Activated naive CD4-positive, alpha-beta T cell treated with anti-CD3 and anti-CD28 coated beads, Interleukin-2, amount 10 ng/mL, durations not matched to agents 7 days and 5 days (primary cell): Measurements from ENCODE around the gene CLEC19A.
"Not testable (repeated sequence)": the region's sequence is repeated elsewhere in the genome, so short reads cannot be mapped to it uniquely, and the experiment has no call there.

Experiments used
- CTCF ChIA-PET: fragments of 350-600 bp; sonication (Branson Sonifier 250); formaldehyde crosslinking; loops from one replicate; lab custom pipeline; 2021; ENCODE audit warnings: antibody characterized with exemption; lab: Charles Lee
- DNase-seq: peaks from one replicate; pipeline ENCODE4 v3.0.0-alpha.2; 2020
- H3K27ac Mint-ChIP-seq: one replicate; pipeline ENCODE4 v1.8.0; 2021; ENCODE audit warnings: mild to moderate bottlenecking, moderate library complexity, mixed read lengths
- H3K27me3 Mint-ChIP-seq: one replicate; pipeline ENCODE4 v1.8.0; 2021; ENCODE audit warnings: mild to moderate bottlenecking, mixed read lengths
- H3K36me3 Mint-ChIP-seq: one replicate; pipeline ENCODE4 v1.8.0; 2021; ENCODE audit warnings: mixed read lengths
- H3K4me1 Mint-ChIP-seq: one replicate; pipeline ENCODE4 v1.8.0; 2021; ENCODE audit warnings: mixed read lengths
- H3K4me3 Mint-ChIP-seq: one replicate; pipeline ENCODE4 v1.8.0; 2021; ENCODE audit warnings: mild to moderate bottlenecking, moderate library complexity, mixed read lengths
- H3K9me3 Mint-ChIP-seq: one replicate; pipeline ENCODE4 v1.8.0; 2021; ENCODE audit warnings: mixed read lengths

CLEC19A gene

GRCh38 chr16:19321186-19321585 lies 35.7 kb downstream of the CLEC19A start:
- H3K36me3 Mint-ChIP-seq, DNase-seq, H3K4me3 Mint-ChIP-seq, H3K27me3 Mint-ChIP-seq, H3K27ac Mint-ChIP-seq, H3K4me1 Mint-ChIP-seq, CTCF ChIA-PET, H3K9me3 Mint-ChIP-seq: not testable (repeated sequence)

GRCh38 chr16:19323596-19323995 lies 38.1 kb downstream of the CLEC19A start:
- Mint-ChIP-seq H3K4me3 (no peak overlapping the region), H3K4me1 (no peaks in the 10 kb centered on the region), H3K27me3 (peaks cover 5% of the 10 kb centered on the region), H3K36me3 (no peaks in the 10 kb centered on the region), H3K9me3 (no peaks in the 10 kb centered on the region), H3K27ac (no peak overlapping the region)
- DNase-seq: no peak
- CTCF ChIA-PET: no interaction called here

GRCh38 chr16:19328364-19328763 lies 42.8 kb downstream of the CLEC19A start:
- H3K27ac Mint-ChIP-seq: no peak overlapping the region
- no peaks in the 10 kb centered on the region for H3K27me3 Mint-ChIP-seq
- no peak for DNase-seq
- peaks cover 2% of the 10 kb centered on the region for H3K9me3 Mint-ChIP-seq
- H3K4me1 Mint-ChIP-seq: no peaks in the 10 kb centered on the region
- CTCF ChIA-PET: no interaction called here
- H3K36me3 Mint-ChIP-seq: no peaks in the 10 kb centered on the region
- H3K4me3 Mint-ChIP-seq: no peak overlapping the region

- DNase-seq: no peak
- H3K9me3 Mint-ChIP-seq: peaks cover 2% of the 10 kb centered on the region
- H3K27ac Mint-ChIP-seq: no peak overlapping the region
- CTCF ChIA-PET: no interaction called here
- H3K36me3 Mint-ChIP-seq: no peaks in the 10 kb centered on the region
- H3K27me3 Mint-ChIP-seq: no peaks in the 10 kb centered on the region
- no peak overlapping the region for H3K4me3 Mint-ChIP-seq
- no peaks in the 10 kb centered on the region for H3K4me1 Mint-ChIP-seq
These were observed 44.4 kb downstream of the CLEC19A start for GRCh38 chr16:19329932-19330331.

- CTCF ChIA-PET: no interaction called here
- Mint-ChIP-seq H3K27me3 (no peaks in the 10 kb centered on the region), H3K4me1 (no peaks in the 10 kb centered on the region), H3K36me3 (no peaks in the 10 kb centered on the region), H3K4me3 (no peak overlapping the region), H3K27ac (no peak overlapping the region), H3K9me3 (peaks cover 2% of the 10 kb centered on the region)
- no peak for DNase-seq
These were observed 45.4 kb downstream of the CLEC19A start for GRCh38 chr16:19330841-19331397.

GRCh38 chr16:19331794-19332193 lies 46.3 kb downstream of the CLEC19A start:
- Mint-ChIP-seq H3K36me3 (no peaks in the 10 kb centered on the region), H3K9me3 (peaks cover 2% of the 10 kb centered on the region), H3K27ac (no peak overlapping the region), H3K4me3 (no peak overlapping the region), H3K4me1 (no peaks in the 10 kb centered on the region), H3K27me3 (no peaks in the 10 kb centered on the region)
- CTCF ChIA-PET: no interaction called here
- DNase-seq: no peak

- H3K27ac Mint-ChIP-seq: no peak overlapping the region
- no peaks in the 10 kb centered on the region for H3K36me3 Mint-ChIP-seq
- no peaks in the 10 kb centered on the region for H3K9me3 Mint-ChIP-seq
- H3K27me3 Mint-ChIP-seq: no peaks in the 10 kb centered on the region
- CTCF ChIA-PET: no interaction called here
- DNase-seq: no peak
- no peaks in the 10 kb centered on the region for H3K4me1 Mint-ChIP-seq
- no peak overlapping the region for H3K4me3 Mint-ChIP-seq
These were observed 52.8 kb downstream of the CLEC19A start for GRCh38 chr16:19338335-19338734.

- Mint-ChIP-seq H3K27ac (no peak overlapping the region), H3K27me3 (no peaks in the 10 kb centered on the region), H3K9me3 (no peaks in the 10 kb centered on the region), H3K4me3 (no peak overlapping the region), H3K36me3 (no peaks in the 10 kb centered on the region), H3K4me1 (no peaks in the 10 kb centered on the region)
- CTCF ChIA-PET: no interaction called here
- no peak for DNase-seq
These were observed 58.8 kb downstream of the CLEC19A start for GRCh38 chr16:19344224-19344801.

- Mint-ChIP-seq H3K9me3 (no peaks in the 10 kb centered on the region), H3K4me3 (no peak overlapping the region), H3K27ac (no peak overlapping the region), H3K36me3 (no peaks in the 10 kb centered on the region), H3K27me3 (no peaks in the 10 kb centered on the region), H3K4me1 (no peaks in the 10 kb centered on the region)
- DNase-seq: no peak
- CTCF ChIA-PET: no interaction called here
These were observed 59.4 kb downstream of the CLEC19A start for GRCh38 chr16:19344980-19345379.

GRCh38 chr16:19346335-19346922 lies 60.9 kb downstream of the CLEC19A start:
- Mint-ChIP-seq H3K27me3 (no peaks in the 10 kb centered on the region), H3K4me1 (no peaks in the 10 kb centered on the region), H3K27ac (no peak overlapping the region), H3K4me3 (no peak overlapping the region), H3K36me3 (no peaks in the 10 kb centered on the region), H3K9me3 (no peaks in the 10 kb centered on the region)
- DNase-seq: no peak
- CTCF ChIA-PET: no interaction called here

GRCh38 chr16:19348125-19348524 lies 62.6 kb downstream of the CLEC19A start:
- H3K4me1 Mint-ChIP-seq: no peaks in the 10 kb centered on the region
- no peak overlapping the region for H3K27ac Mint-ChIP-seq
- H3K9me3 Mint-ChIP-seq: no peaks in the 10 kb centered on the region
- CTCF ChIA-PET: no interaction called here
- H3K27me3 Mint-ChIP-seq: no peaks in the 10 kb centered on the region
- no peak overlapping the region for H3K4me3 Mint-ChIP-seq
- no peak for DNase-seq
- no peaks in the 10 kb centered on the region for H3K36me3 Mint-ChIP-seq

- H3K36me3 Mint-ChIP-seq: no peaks in the 10 kb centered on the region
- H3K4me3 Mint-ChIP-seq: no peak overlapping the region
- H3K27ac Mint-ChIP-seq: no peak overlapping the region
- H3K4me1 Mint-ChIP-seq: no peaks in the 10 kb centered on the region
- DNase-seq: no peak
- no peaks in the 10 kb centered on the region for H3K27me3 Mint-ChIP-seq
- CTCF ChIA-PET: no interaction called here
- no peaks in the 10 kb centered on the region for H3K9me3 Mint-ChIP-seq
These were observed 63.2 kb downstream of the CLEC19A start for GRCh38 chr16:19348578-19349315.

GRCh38 chr16:19354371-19354770 lies 68.8 kb downstream of the CLEC19A start:
- Mint-ChIP-seq H3K4me3 (no peak overlapping the region), H3K36me3 (no peaks in the 10 kb centered on the region), H3K27me3 (no peaks in the 10 kb centered on the region), H3K27ac (no peak overlapping the region), H3K9me3 (no peaks in the 10 kb centered on the region), H3K4me1 (no peaks in the 10 kb centered on the region)
- CTCF ChIA-PET: interaction anchor here (0.7 to 1.1 kb wide), 2 partner anchors 19 to 396 kb away, joined by 3 read pairs; no protein-coding TSS in a partner anchor
- DNase-seq: no peak

GRCh38 chr16:19356024-19356952 lies 70.8 kb downstream of the CLEC19A start:
- Mint-ChIP-seq H3K4me3 (no peak overlapping the region), H3K27ac (no peak overlapping the region), H3K36me3 (no peaks in the 10 kb centered on the region), H3K27me3 (no peaks in the 10 kb centered on the region), H3K9me3 (no peaks in the 10 kb centered on the region), H3K4me1 (no peaks in the 10 kb centered on the region)
- CTCF ChIA-PET: interaction anchor here (1.0 kb wide), 1 partner anchor 177 kb away, joined by 3 read pairs; no protein-coding TSS in a partner anchor
- DNase-seq: no peak
